Vagina (tissue), 2 donors: ENCODE data around the gene PPP1R13B.

Experiments
- CTCF ChIP-seq, 3 experiments: fragments of 450-650 bp in 2 of 3; fragments of 200-600 bp in 1 of 3; sonication (generic) in 1 of 3; IDR thresholded peaks; one replicate each; pipeline ENCODE4 v1.5.1; 2017 to 2019; ENCODE audit warnings: antibody characterized with exemption in 3 of 3, mild to moderate bottlenecking in 2 of 3, moderate library complexity in 2 of 3
- POLR2A ChIP-seq, 2 donors: fragments of 450-650 bp; IDR thresholded peaks; one replicate each; pipeline ENCODE4 v1.6.1; 2017; ENCODE audit warnings: antibody characterized with exemption in 2 of 2, mild to moderate bottlenecking in 2 of 2, moderate library complexity in 2 of 2
- POLR2AphosphoS5 ChIP-seq, 2 donors: sonication (generic); formaldehyde crosslinking; IDR thresholded peaks; one replicate each; pipeline ENCODE4 v1.9.0; 2017; ENCODE audit warnings: antibody characterized with exemption in 2 of 2, mild to moderate bottlenecking in 2 of 2, low read depth in 1 of 2; ENCODE audit not compliant: insufficient read depth in 1 of 2

- no peak for TF ChIP-seq CTCF (IDR thresholded peaks at IDR 0.05)
- TF ChIP-seq POLR2AphosphoS5 (IDR thresholded peaks at IDR 0.05; ENCODE audit: insufficient read depth in 1 of 2, low read depth in 1 of 2) = no peak
- no peak for TF ChIP-seq POLR2A (IDR thresholded peaks at IDR 0.05)
Measured at GRCh38 chr14:103872481-103873113, 25.2 kb upstream of the PPP1R13B start.
